Measurements from ENCODE around the gene HS3ST3A1. TPM values are rescaled to one million over a fixed set of nuclear protein-coding genes. Genes with fewer than 3 reads are reported as not detected.

HS3ST3A1 gene
- total RNA-seq, 1 experiment from 2014 or later, result 10.4 TPM

DNA sequence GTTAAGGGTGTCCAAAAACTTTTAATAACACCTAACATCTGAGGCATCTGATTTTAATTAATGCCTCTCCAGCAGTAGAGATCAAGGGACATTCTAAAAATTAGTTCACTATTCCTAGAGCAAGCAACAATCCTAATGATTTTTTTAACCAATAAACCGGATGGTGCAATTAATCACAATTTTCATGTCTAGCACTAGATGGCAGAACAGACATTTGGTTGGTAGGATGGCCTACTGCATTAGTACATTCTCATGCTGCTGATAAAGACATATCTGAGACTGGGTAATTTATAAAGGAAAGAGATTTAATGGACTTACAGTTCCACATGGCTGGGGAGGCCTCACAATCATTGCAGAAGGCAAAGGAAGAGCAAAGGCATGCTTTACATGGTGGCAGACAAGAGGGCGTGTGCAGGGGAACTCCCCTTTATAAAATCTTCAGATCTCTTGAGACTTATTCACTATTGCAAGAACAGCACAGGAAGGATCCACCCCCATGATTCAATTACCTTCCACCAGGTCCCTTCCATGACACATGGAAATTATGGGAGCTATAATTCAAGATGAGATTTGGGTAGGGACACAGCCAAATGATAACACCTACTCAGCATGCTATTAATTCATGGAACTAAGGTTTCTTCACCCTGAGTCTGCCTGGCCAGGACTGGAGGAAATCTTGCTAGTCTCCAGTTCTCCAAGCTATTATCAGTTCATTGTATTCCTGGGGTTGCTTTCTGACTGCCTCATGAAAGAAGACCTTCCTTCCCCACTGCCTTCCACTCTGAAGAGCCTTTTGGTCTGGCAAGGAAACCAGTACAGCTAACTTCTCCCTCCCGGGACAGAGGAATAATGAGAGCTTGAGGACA, 24.8 kb downstream of the HS3ST3A1 start:
- peaks cover 32% of the 10 kb centered on the region for H3K4me1 Mint-ChIP-seq (ENCODE audit: insufficient read depth, unreplicated experiment)
- peaks cover 19% of the 10 kb centered on the region for H3K9me3 Mint-ChIP-seq (ENCODE audit: unreplicated experiment)
- POLR2A ChIA-PET, result no interaction called here
- CTCF ChIA-PET, result interaction anchor here (0.6 to 1.5 kb wide), 4 partner anchors 11 to 1350 kb away, joined by 3 to 6 read pairs (median 4); no protein-coding TSS in a partner anchor
- DNase-seq (ENCODE audit: unreplicated experiment), result no peak
- no peak overlapping the region for H3K4me3 Mint-ChIP-seq (ENCODE audit: unreplicated experiment)
- peaks cover 6% of the 10 kb centered on the region for H3K36me3 Mint-ChIP-seq (ENCODE audit: insufficient read depth, unreplicated experiment)
- intact Hi-C loops (cut with micrococcal nuclease), result no loop called here
- TF ChIP-seq, protein P1, sequence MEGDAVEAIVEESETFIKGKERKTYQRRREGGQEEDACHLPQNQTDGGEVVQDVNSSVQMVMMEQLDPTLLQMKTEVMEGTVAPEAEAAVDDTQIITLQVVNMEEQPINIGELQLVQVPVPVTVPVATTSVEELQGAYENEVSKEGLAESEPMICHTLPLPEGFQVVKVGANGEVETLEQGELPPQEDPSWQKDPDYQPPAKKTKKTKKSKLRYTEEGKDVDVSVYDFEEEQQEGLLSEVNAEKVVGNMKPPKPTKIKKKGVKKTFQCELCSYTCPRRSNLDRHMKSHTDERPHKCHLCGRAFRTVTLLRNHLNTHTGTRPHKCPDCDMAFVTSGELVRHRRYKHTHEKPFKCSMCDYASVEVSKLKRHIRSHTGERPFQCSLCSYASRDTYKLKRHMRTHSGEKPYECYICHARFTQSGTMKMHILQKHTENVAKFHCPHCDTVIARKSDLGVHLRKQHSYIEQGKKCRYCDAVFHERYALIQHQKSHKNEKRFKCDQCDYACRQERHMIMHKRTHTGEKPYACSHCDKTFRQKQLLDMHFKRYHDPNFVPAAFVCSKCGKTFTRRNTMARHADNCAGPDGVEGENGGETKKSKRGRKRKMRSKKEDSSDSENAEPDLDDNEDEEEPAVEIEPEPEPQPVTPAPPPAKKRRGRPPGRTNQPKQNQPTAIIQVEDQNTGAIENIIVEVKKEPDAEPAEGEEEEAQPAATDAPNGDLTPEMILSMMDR (IDR thresholded peaks at IDR 0.05; ENCODE audit: unreplicated experiment), result no peak
- no peaks in the 10 kb centered on the region for H3K27me3 Mint-ChIP-seq (ENCODE audit: insufficient read depth, unreplicated experiment)
- peak overlapping the region; percentile 46 for H3K27ac Mint-ChIP-seq (ENCODE audit: low read depth, unreplicated experiment)
- no TSS peak for BruUV-seq (replicated peaks)

DNA sequence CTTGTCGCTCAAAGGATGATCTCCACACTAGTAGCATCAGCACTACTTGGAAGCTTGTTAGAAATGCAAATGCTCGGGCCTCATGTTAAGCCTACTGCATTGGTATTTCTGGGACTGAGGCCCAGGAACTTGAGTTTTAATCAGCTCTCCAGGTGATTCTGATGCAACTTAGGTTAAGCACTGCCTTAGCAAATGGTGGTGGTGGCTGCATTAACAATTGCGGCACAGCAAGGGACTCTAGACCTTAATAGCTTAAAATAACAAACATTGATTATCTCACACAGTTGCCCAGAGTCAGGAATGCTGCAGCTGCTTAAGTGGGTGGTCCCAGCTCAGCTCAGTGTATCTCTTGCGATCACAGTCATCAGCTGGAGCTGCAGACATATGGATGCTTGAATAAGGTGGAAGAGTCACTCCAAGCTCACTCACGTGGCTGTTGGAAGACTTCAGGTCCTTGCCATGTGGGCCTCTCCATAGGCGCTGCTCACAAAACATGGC, 25.8 kb downstream of the HS3ST3A1 start:
- POLR2A ChIA-PET, result interaction anchor here (0.6 kb wide), 1 partner anchor 229 kb away, joined by 3 read pairs; no protein-coding TSS in a partner anchor
- H3K27ac Mint-ChIP-seq (ENCODE audit: low read depth, unreplicated experiment), result no peak overlapping the region
- BruUV-seq (replicated peaks), result no TSS peak

GRCh38 chr17:13575466-13575865, 26.3 kb downstream of the HS3ST3A1 start:
- POLR2A ChIA-PET, result interaction anchor here (0.6 kb wide), 1 partner anchor 229 kb away, joined by 3 read pairs; no protein-coding TSS in a partner anchor
- CTCF ChIA-PET, result interaction anchor here (0.6 to 1.5 kb wide), 3 partner anchors 10 to 545 kb away, joined by 3 to 4 read pairs (median 4); no protein-coding TSS in a partner anchor
- no peaks in the 10 kb centered on the region for H3K27me3 Mint-ChIP-seq (ENCODE audit: insufficient read depth, unreplicated experiment)
- no peak overlapping the region for H3K4me3 Mint-ChIP-seq (ENCODE audit: unreplicated experiment)
- peaks cover 23% of the 10 kb centered on the region for H3K4me1 Mint-ChIP-seq (ENCODE audit: insufficient read depth, unreplicated experiment)
- no peak for DNase-seq (ENCODE audit: unreplicated experiment)
- TF ChIP-seq, protein P1 (IDR thresholded peaks at IDR 0.05; ENCODE audit: unreplicated experiment), result no peak
- peaks cover 19% of the 10 kb centered on the region for H3K9me3 Mint-ChIP-seq (ENCODE audit: unreplicated experiment)
- BruUV-seq (replicated peaks), result no TSS peak
- H3K36me3 Mint-ChIP-seq (ENCODE audit: insufficient read depth, unreplicated experiment), result peaks cover 6% of the 10 kb centered on the region
- H3K27ac Mint-ChIP-seq (ENCODE audit: low read depth, unreplicated experiment), result no peak overlapping the region
- intact Hi-C loops (cut with micrococcal nuclease), result no loop called here

More for the DNA sequence above, 25.8 kb downstream of the HS3ST3A1 start:
- peaks cover 28% of the 10 kb centered on the region for H3K4me1 Mint-ChIP-seq (ENCODE audit: insufficient read depth, unreplicated experiment)
- no peak overlapping the region for H3K4me3 Mint-ChIP-seq (ENCODE audit: unreplicated experiment)
- intact Hi-C loops (cut with micrococcal nuclease), result no loop called here
- peaks cover 19% of the 10 kb centered on the region for H3K9me3 Mint-ChIP-seq (ENCODE audit: unreplicated experiment)
- CTCF ChIA-PET, result interaction anchor here (0.6 to 1.5 kb wide), 4 partner anchors 10 to 545 kb away, joined by 3 to 4 read pairs (median 4); no protein-coding TSS in a partner anchor
- no peaks in the 10 kb centered on the region for H3K27me3 Mint-ChIP-seq (ENCODE audit: insufficient read depth, unreplicated experiment)
- H3K36me3 Mint-ChIP-seq (ENCODE audit: insufficient read depth, unreplicated experiment), result peaks cover 6% of the 10 kb centered on the region
- DNase-seq (ENCODE audit: unreplicated experiment), result no peak
- TF ChIP-seq, protein P1 (IDR thresholded peaks at IDR 0.05; ENCODE audit: unreplicated experiment), result no peak

GRCh38 chr17:13572581-13572980, 29.1 kb downstream of the HS3ST3A1 start:
- Mint-ChIP-seq H3K27me3 (ENCODE audit: insufficient read depth, unreplicated experiment) (no peaks in the 10 kb centered on the region), H3K4me1 (ENCODE audit: insufficient read depth, unreplicated experiment) (peaks cover 23% of the 10 kb centered on the region), H3K36me3 (ENCODE audit: insufficient read depth, unreplicated experiment) (peaks cover 6% of the 10 kb centered on the region), H3K27ac (ENCODE audit: low read depth, unreplicated experiment) (no peak overlapping the region), H3K9me3 (ENCODE audit: unreplicated experiment) (peaks cover 19% of the 10 kb centered on the region), H3K4me3 (ENCODE audit: unreplicated experiment) (no peak overlapping the region)
- TF ChIP-seq, protein P1 (IDR thresholded peaks at IDR 0.05; ENCODE audit: unreplicated experiment), result no peak
- intact Hi-C loops (cut with micrococcal nuclease), result no loop called here
- no TSS peak for BruUV-seq (replicated peaks)
- no peak for DNase-seq (ENCODE audit: unreplicated experiment)
- POLR2A ChIA-PET, result interaction anchor here (0.8 kb wide), 1 partner anchor 10 kb away, joined by 3 read pairs; no protein-coding TSS in a partner anchor
- CTCF ChIA-PET, result no interaction called here

Data from MCF 10A (cell line).